ENCODE data around the gene DMD. TPM values are rescaled to one million over a fixed set of nuclear protein-coding genes. Genes with fewer than 3 reads are reported as not detected.

Gene DMD
- total RNA-seq, 1 experiment from 2014 or later, result 2.2 TPM

GRCh38 chrX:32896088-32896487, 315.3 kb downstream of the DMD start:
- no peak for ATAC-seq
- H3K9me3 ChIP-seq (ENCODE audit: control insufficient read depth, insufficient read depth, low read depth, low read length), result no peaks in the 10 kb centered on the region
- no peaks in the 10 kb centered on the region for H3K27me3 ChIP-seq (ENCODE audit: control insufficient read depth, insufficient read depth, low read length)
- ChIA-PET POLR2A (no interaction called here), CTCF (no interaction called here)
- intact Hi-C loops (cut with micrococcal nuclease; ENCODE audit: unreplicated experiment) (no loop called here), in situ Hi-C loops (cut with HindIII; ENCODE audit: low pct_unique_long_range_greater_than_20kb, low sequenced_read_pairs) (no loop called here)
- no peak for TF ChIP-seq REST (IDR thresholded peaks at IDR 0.05; ENCODE audit: insufficient read depth in 1 of 2, low read depth in 2 of 2, low read length in 1 of 2)
- no peak for TF ChIP-seq TCF7L2 (IDR thresholded peaks at IDR 0.05; ENCODE audit: low read depth, low read length)
- BruUV-seq (replicated peaks), result no TSS peak
- no peak overlapping the region for H3K27ac ChIP-seq (ENCODE audit: low read length)
- no peaks in the 10 kb centered on the region for H3K36me3 ChIP-seq (ENCODE audit: control insufficient read depth, insufficient read depth, low read length)
- DNase-seq (ENCODE audit: low read depth, low spot score), result no peak
- no peak overlapping the region for H3K4me3 ChIP-seq (ENCODE audit: low read depth in 2 of 2, low read length in 2 of 2)
- H3K4me1 ChIP-seq (ENCODE audit: control insufficient read depth, insufficient read depth, low read length), result no peaks in the 10 kb centered on the region

- DNase-seq (ENCODE audit: low read depth, low spot score) (no peak), ATAC-seq (no peak)
- no peaks in the 10 kb centered on the region for H3K27me3 ChIP-seq (ENCODE audit: control insufficient read depth, insufficient read depth, low read length)
- in situ Hi-C loops (cut with HindIII; ENCODE audit: low pct_unique_long_range_greater_than_20kb, low sequenced_read_pairs), result no loop called here
- no peaks in the 10 kb centered on the region for H3K4me1 ChIP-seq (ENCODE audit: control insufficient read depth, insufficient read depth, low read length)
- CTCF ChIA-PET, result no interaction called here
- H3K27ac ChIP-seq (ENCODE audit: low read length), result no peak overlapping the region
- H3K4me3 ChIP-seq (ENCODE audit: low read depth in 2 of 2, low read length in 2 of 2), result no peak overlapping the region
- BruUV-seq (replicated peaks), result no TSS peak
- intact Hi-C loops (cut with micrococcal nuclease; ENCODE audit: unreplicated experiment), result no loop called here
- H3K9me3 ChIP-seq (ENCODE audit: control insufficient read depth, insufficient read depth, low read depth, low read length), result no peaks in the 10 kb centered on the region
- TF ChIP-seq REST (IDR thresholded peaks at IDR 0.05; ENCODE audit: insufficient read depth in 1 of 2, low read depth in 2 of 2, low read length in 1 of 2) (no peak), TCF7L2 (IDR thresholded peaks at IDR 0.05; ENCODE audit: low read depth, low read length) (no peak), SIN3A (IDR thresholded peaks at IDR 0.05; ENCODE audit: borderline replicate concordance, insufficient read depth, low read depth, low read length) (no peak), POLR2AphosphoS5 (IDR thresholded peaks at IDR 0.05; ENCODE audit: low read depth, low read length) (no peak)
- H3K36me3 ChIP-seq (ENCODE audit: control insufficient read depth, insufficient read depth, low read length), result no peaks in the 10 kb centered on the region
- POLR2A ChIA-PET, result no interaction called here
These were observed 316.7 kb downstream of the DMD start for GRCh38 chrX:32894679-32895078.

GRCh38 chrX:32893751-32894150, 317.6 kb downstream of the DMD start:
- DNase-seq (ENCODE audit: low read depth, low spot score) (no peak), ATAC-seq (no peak)
- no TSS peak for BruUV-seq (replicated peaks)
- H3K27me3 ChIP-seq (ENCODE audit: control insufficient read depth, insufficient read depth, low read length), result no peaks in the 10 kb centered on the region
- CTCF ChIA-PET, result no interaction called here
- H3K36me3 ChIP-seq (ENCODE audit: control insufficient read depth, insufficient read depth, low read length), result no peaks in the 10 kb centered on the region
- H3K4me3 ChIP-seq (ENCODE audit: low read depth in 2 of 2, low read length in 2 of 2), result no peak overlapping the region
- no peak overlapping the region for H3K27ac ChIP-seq (ENCODE audit: low read length)
- TF ChIP-seq CTCF (IDR thresholded peaks at IDR 0.05), result no peak
- TF ChIP-seq SIN3A (IDR thresholded peaks at IDR 0.05; ENCODE audit: borderline replicate concordance, insufficient read depth, low read depth, low read length), result no peak
- TF ChIP-seq POLR2AphosphoS5 (IDR thresholded peaks at IDR 0.05; ENCODE audit: low read depth, low read length), result no peak
- no peak for TF ChIP-seq REST (IDR thresholded peaks at IDR 0.05; ENCODE audit: insufficient read depth in 1 of 2, low read depth in 2 of 2, low read length in 1 of 2)
- TF ChIP-seq TCF7L2 (IDR thresholded peaks at IDR 0.05; ENCODE audit: low read depth, low read length), result no peak
- POLR2A ChIA-PET, result no interaction called here
- in situ Hi-C loops (cut with HindIII; ENCODE audit: low pct_unique_long_range_greater_than_20kb, low sequenced_read_pairs), result no loop called here
- no peaks in the 10 kb centered on the region for H3K4me1 ChIP-seq (ENCODE audit: control insufficient read depth, insufficient read depth, low read length)
- intact Hi-C loops (cut with micrococcal nuclease; ENCODE audit: unreplicated experiment), result no loop called here
- no peaks in the 10 kb centered on the region for H3K9me3 ChIP-seq (ENCODE audit: control insufficient read depth, insufficient read depth, low read depth, low read length)

All from Panc1 (cell line).